ENCODE measurements around the gene PLP1. TPM values are rescaled to one million over a fixed set of nuclear protein-coding genes. Genes with fewer than 3 reads are reported as not detected.

The PLP1 gene
- polyA plus RNA-seq, 3 donors, result not detected

DNA sequence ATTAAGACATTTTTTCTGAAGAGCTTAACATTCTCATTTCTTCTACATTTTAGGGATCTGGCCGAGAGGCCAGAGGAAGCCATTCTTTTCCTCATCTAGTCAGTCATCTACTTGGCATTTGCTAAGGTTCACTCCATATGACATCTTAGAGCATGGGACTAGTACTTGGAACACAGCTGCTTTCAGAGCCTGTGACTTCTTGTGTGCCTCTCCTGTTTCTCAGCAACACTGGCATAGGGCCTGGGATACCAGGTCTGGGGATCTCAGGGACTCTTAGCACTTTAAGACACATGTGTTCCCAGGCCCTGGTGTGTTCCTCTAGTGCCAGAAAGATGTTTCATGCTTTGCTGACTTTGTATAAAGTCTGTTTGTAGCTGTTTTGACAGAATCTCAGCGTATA is 7.3 kb downstream of the PLP1 start:
- Histone ChIP-seq H4K20me1 (ENCODE audit: insufficient read depth, low read length) (no peaks in the 10 kb centered on the region), H3K4me3 (replicated peaks in 1 of 3; ENCODE audit: low read depth in 2 of 3, low read length in 3 of 3) (no peak overlapping the region), H3K9ac (ENCODE audit: insufficient read depth, low read length, poor library complexity, severe bottlenecking) (no peak overlapping the region), H3K27me3 (ENCODE audit: control insufficient read depth in 2 of 2, insufficient read depth in 2 of 2, low read length in 2 of 2) (no peaks in the 10 kb centered on the region), H3K4me1 (ENCODE audit: control insufficient read depth in 1 of 2, insufficient read depth in 2 of 2, low read length in 2 of 2) (no peaks in the 10 kb centered on the region), H3K79me2 (ENCODE audit: insufficient read depth, low read length) (no peaks in the 10 kb centered on the region), H3K4me2 (replicated peaks; ENCODE audit: extremely low read depth, low read length, poor library complexity, severe bottlenecking) (no peak overlapping the region), H2AFZ (ENCODE audit: insufficient read depth, low read depth, low read length, poor library complexity, severe bottlenecking) (no peak overlapping the region), H3K9me3 (replicated peaks in 1 of 2; ENCODE audit: control insufficient read depth in 1 of 2, insufficient read depth in 1 of 2, low read length in 2 of 2) (no peaks in the 10 kb centered on the region), H3K27ac (ENCODE audit: low read depth in 1 of 2, low read length in 2 of 2) (no peak overlapping the region), H3K36me3 (replicated peaks in 1 of 2; ENCODE audit: control insufficient read depth in 1 of 2, insufficient read depth in 2 of 2, low read length in 2 of 2) (no peaks in the 10 kb centered on the region)
- no peak for DNase-seq
- peaks cover 4% of the 10 kb centered on the region for H3K4me1 Mint-ChIP-seq
- H3K4me3 Mint-ChIP-seq, result no peak overlapping the region
- intact Hi-C loops (cut with micrococcal nuclease), result no loop called here
- H3K9me3 Mint-ChIP-seq, result no peaks in the 10 kb centered on the region
- TF ChIP-seq, protein P1, sequence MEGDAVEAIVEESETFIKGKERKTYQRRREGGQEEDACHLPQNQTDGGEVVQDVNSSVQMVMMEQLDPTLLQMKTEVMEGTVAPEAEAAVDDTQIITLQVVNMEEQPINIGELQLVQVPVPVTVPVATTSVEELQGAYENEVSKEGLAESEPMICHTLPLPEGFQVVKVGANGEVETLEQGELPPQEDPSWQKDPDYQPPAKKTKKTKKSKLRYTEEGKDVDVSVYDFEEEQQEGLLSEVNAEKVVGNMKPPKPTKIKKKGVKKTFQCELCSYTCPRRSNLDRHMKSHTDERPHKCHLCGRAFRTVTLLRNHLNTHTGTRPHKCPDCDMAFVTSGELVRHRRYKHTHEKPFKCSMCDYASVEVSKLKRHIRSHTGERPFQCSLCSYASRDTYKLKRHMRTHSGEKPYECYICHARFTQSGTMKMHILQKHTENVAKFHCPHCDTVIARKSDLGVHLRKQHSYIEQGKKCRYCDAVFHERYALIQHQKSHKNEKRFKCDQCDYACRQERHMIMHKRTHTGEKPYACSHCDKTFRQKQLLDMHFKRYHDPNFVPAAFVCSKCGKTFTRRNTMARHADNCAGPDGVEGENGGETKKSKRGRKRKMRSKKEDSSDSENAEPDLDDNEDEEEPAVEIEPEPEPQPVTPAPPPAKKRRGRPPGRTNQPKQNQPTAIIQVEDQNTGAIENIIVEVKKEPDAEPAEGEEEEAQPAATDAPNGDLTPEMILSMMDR (IDR thresholded peaks at IDR 0.05), result no peak
- no peaks in the 10 kb centered on the region for H3K36me3 Mint-ChIP-seq
- H3K27ac Mint-ChIP-seq, result no peak overlapping the region
- WGBS (ENCODE audit: insufficient coverage), result no CpG with 5 or more reads among the region's 2 CpGs
- peaks cover 0 to 3% (median 0%) of the 10 kb centered on the region in 3 donors for H3K27me3 Mint-ChIP-seq (ENCODE audit: low read depth in 3 of 3)

DNA sequence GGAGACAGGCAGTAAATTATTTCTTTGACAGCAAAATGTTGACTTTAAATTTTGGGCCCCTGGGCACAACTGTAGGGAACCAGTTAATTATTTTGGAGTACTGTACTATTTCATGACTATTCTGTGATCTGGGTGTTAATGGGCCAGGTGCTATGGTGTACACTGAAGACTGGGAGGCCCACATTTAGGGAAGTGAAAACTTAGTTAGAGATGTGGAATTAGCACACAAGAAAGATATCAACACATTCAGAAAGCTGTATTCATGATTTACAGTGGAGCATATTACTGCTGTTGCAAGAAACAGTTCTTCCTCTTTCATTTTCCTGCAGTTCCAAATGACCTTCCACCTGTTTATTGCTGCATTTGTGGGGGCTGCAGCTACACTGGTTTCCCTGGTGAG is 12.4 kb downstream of the PLP1 start:
- TF ChIP-seq, protein P1 (IDR thresholded peaks at IDR 0.05), result no peak
- no peak overlapping the region for H3K9ac ChIP-seq (ENCODE audit: insufficient read depth, low read length, poor library complexity, severe bottlenecking)
- no peaks in the 10 kb centered on the region for H4K20me1 ChIP-seq (ENCODE audit: insufficient read depth, low read length)
- no peak overlapping the region for H3K27ac ChIP-seq (ENCODE audit: low read depth in 1 of 2, low read length in 2 of 2)
- peaks cover 0 to 3% of the 10 kb centered on the region in 2 donors for H3K4me1 ChIP-seq (ENCODE audit: control insufficient read depth in 1 of 2, insufficient read depth in 2 of 2, low read length in 2 of 2)
- no peak overlapping the region for H2AFZ ChIP-seq (ENCODE audit: insufficient read depth, low read depth, low read length, poor library complexity, severe bottlenecking)
- no peaks in the 10 kb centered on the region for H3K9me3 ChIP-seq (replicated peaks in 1 of 2; ENCODE audit: control insufficient read depth in 1 of 2, insufficient read depth in 1 of 2, low read length in 2 of 2)
- no peak overlapping the region for H3K4me2 ChIP-seq (replicated peaks; ENCODE audit: extremely low read depth, low read length, poor library complexity, severe bottlenecking)
- no peak overlapping the region for H3K4me3 ChIP-seq (replicated peaks in 1 of 3; ENCODE audit: low read depth in 2 of 3, low read length in 3 of 3)
- H3K27me3 ChIP-seq (ENCODE audit: control insufficient read depth in 2 of 2, insufficient read depth in 2 of 2, low read length in 2 of 2), result no peaks in the 10 kb centered on the region
- Mint-ChIP-seq H3K9me3 (no peaks in the 10 kb centered on the region), H3K4me3 (peak overlapping the region in 1 of 2 donors; percentile 17), H3K27me3 (ENCODE audit: low read depth in 3 of 3) (peaks cover 0 to 3% (median 0%) of the 10 kb centered on the region in 3 donors), H3K36me3 (no peaks in the 10 kb centered on the region), H3K4me1 (peaks cover 9% of the 10 kb centered on the region), H3K27ac (peak overlapping the region in 3 of 7 donors; percentile 1 to 34 (median 26))
- peak in 1 of 3 donors; percentile 1 for DNase-seq
- no peaks in the 10 kb centered on the region for H3K79me2 ChIP-seq (ENCODE audit: insufficient read depth, low read length)
- intact Hi-C loops (cut with micrococcal nuclease), result no loop called here
- H3K36me3 ChIP-seq (replicated peaks in 1 of 2; ENCODE audit: control insufficient read depth in 1 of 2, insufficient read depth in 2 of 2, low read length in 2 of 2), result no peaks in the 10 kb centered on the region
